HuH-7.5 (cell line): ENCODE data around the gene SPATA31D1.

Source experiments
- DNase-seq: peaks from one replicate; pipeline ENCODE4 v3.0.0; 2011; ENCODE audit warnings: low spot score

SPATA31D1 gene

DNA sequence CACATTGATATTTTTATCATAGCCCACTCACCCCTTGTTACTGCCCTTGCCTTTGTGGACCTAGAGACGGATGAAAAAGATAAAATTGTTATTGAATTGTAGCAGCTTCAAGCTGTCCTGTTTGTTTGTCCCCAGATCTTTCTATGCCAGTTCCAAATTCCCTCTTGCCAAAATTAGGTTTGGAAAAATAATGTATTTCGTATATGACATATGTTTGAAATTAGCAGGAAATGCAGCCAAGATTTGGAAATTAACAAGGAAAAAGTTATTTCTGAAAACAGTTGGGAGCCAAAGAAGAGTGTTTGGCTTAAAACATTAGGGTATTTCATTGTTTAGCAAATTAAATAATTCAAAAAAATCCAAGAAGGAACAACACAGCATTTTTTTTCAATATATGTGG, 33.5 kb downstream of the SPATA31D1 start:
- DNase-seq: no peak

GRCh38 chr9:82024908-82025307, 36.3 kb downstream of the SPATA31D1 start:
- DNase-seq: no peak

GRCh38 chr9:82031538-82032280, 43.1 kb downstream of the SPATA31D1 start:
- DNase-seq: no peak

DNA sequence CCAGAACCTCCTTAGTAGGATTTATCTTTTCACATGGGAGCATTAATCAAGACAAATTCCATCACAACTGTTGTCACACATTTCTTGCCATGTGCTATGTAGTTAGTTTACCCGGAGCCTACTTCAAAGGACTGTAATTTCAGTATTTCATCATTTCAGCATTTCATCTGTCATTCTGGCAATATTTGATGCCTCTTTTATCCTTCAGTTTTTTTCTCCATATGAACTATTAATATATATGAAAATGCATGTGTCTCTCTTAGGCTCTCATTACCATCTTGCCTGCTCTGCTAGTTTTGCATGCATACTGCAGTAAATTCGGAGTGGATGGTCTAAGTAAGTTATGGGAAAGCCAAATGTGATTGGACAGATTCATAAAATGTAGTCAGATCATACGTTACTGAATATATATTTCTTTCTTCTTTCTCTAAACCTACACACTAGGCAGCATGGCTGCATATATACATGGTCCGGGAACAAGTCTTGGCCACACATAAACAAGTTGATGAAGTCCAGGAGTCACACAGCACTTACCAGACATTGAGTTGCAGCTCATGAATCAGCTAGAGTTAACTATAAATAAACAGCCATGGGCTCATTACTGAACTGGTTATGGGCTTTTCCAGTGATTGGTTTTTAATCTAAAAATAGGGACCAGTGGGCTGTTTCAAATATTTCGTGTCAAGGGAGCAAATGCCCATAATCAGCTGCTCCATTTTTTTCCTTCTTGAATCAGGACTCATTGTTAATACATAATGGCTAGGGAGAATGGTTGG, 46.6 kb downstream of the SPATA31D1 start:
- DNase-seq: no peak

DNA sequence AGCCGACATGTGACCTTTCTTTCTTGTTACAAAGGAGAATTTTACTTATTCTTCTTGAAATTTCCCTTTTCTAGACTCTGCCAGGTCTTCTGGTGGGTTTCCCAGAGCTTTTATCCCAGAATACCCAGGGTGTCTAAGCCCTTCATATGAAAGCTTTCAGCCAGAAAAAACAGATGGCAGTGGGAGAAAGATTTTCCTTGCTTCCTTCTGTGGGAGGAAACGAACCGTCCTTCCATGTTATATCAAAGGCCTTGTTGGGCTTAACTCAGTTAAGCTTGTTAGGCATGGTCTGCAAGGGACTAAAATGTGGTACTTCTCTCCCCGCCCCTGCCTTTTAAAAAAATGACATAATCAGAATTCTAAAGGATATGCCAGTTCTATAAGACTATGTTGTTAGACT, 47.5 kb downstream of the SPATA31D1 start:
- DNase-seq: no peak

GRCh38 chr9:82037126-82037525, 48.6 kb downstream of the SPATA31D1 start:
- no peak for DNase-seq

GRCh38 chr9:82038897-82039296, 50.3 kb downstream of the SPATA31D1 start:
- no peak for DNase-seq
